ENCODE data around the gene SULT2A1.
"Not testable (repeated sequence)": the region's sequence is repeated elsewhere in the genome, so short reads cannot be mapped to it uniquely, and the experiment has no call there.

SULT2A1 gene

GRCh38 chr19:47886010-47886559, at the start of gene SULT2A1:
TSS of gene SULT2A1 (minus strand) at chr19:47886315. CDS start at chr19:47886257, 58 bp downstream.
- no peak for DNase-seq

- not testable (repeated sequence) for DNase-seq
Observed at GRCh38 chr19:47928581-47928980, 42.5 kb upstream of the SULT2A1 start.

- DNase-seq, result not testable (repeated sequence)
Observed at GRCh38 chr19:47920107-47920506, 34.0 kb upstream of the SULT2A1 start.

GRCh38 chr19:47910191-47910590, 24.1 kb upstream of the SULT2A1 start:
- DNase-seq, result not testable (repeated sequence)

GRCh38 chr19:47909350-47909749, 23.2 kb upstream of the SULT2A1 start:
- peak; percentile 84 for DNase-seq

GRCh38 chr19:47901370-47901769, 15.3 kb upstream of the SULT2A1 start:
- no peak for DNase-seq

GRCh38 chr19:47899335-47899734, 13.2 kb upstream of the SULT2A1 start:
- no peak for DNase-seq

GRCh38 chr19:47897861-47898260, 11.7 kb upstream of the SULT2A1 start:
- no peak for DNase-seq

- no peak for DNase-seq
Observed at GRCh38 chr19:47896773-47897172, 10.7 kb upstream of the SULT2A1 start.

GRCh38 chr19:47896019-47896418, 9.9 kb upstream of the SULT2A1 start:
- no peak for DNase-seq

- DNase-seq, result no peak
Observed at GRCh38 chr19:47895165-47895782, 9.2 kb upstream of the SULT2A1 start.

GRCh38 chr19:47891923-47892666, 6.0 kb upstream of the SULT2A1 start:
- no peak for DNase-seq

GRCh38 chr19:47891622-47891922, 5.5 kb upstream of the SULT2A1 start:
- DNase-seq, result no peak

- DNase-seq, result no peak
Observed at GRCh38 chr19:47890865-47891621, 4.9 kb upstream of the SULT2A1 start.

- DNase-seq, result no peak
Observed at GRCh38 chr19:47885067-47885463, 1.1 kb downstream of the SULT2A1 start.

GRCh38 chr19:47882890-47883289, 3.2 kb downstream of the SULT2A1 start:
- no peak for DNase-seq

GRCh38 chr19:47881757-47882156, 4.4 kb downstream of the SULT2A1 start:
- DNase-seq, result no peak

- DNase-seq, result not testable (repeated sequence)
Observed at GRCh38 chr19:47879385-47879784, 6.7 kb downstream of the SULT2A1 start.

GRCh38 chr19:47878906-47879305, 7.2 kb downstream of the SULT2A1 start:
- no peak for DNase-seq

GRCh38 chr19:47865166-47865565, 20.9 kb downstream of the SULT2A1 start:
- DNase-seq, result no peak

GRCh38 chr19:47863514-47863936, 22.6 kb downstream of the SULT2A1 start:
- DNase-seq, result peak; percentile 99

- DNase-seq, result no peak
Observed at GRCh38 chr19:47861630-47862029, 24.5 kb downstream of the SULT2A1 start.

- no peak for DNase-seq
Observed at GRCh38 chr19:47860602-47861297, 25.4 kb downstream of the SULT2A1 start.
